H1 (cell line): ENCODE data around the gene BYSL. TPM values are rescaled to one million over a fixed set of nuclear protein-coding genes. Genes with fewer than 3 reads are reported as not detected.

Experiments used
- CTCF ChIA-PET: fragments of 300-600 bp; sonication (Branson Sonifier 250); formaldehyde crosslinking; loops from one replicate; lab custom pipeline; 2021; ENCODE audit not compliant: partially characterized antibody; lab: Charles Lee
- POLR2A ChIA-PET: fragments of 300-600 bp; sonication (Branson Sonifier 250); formaldehyde crosslinking; loops from one replicate; lab custom pipeline; 2021; ENCODE audit warnings: inconsistent platforms; ENCODE audit not compliant: partially characterized antibody; lab: Charles Lee
- DNase-seq, 2 experiments: peaks; one replicate each; pipeline versions ENCODE4 v3.0.0 to v3.0.0-alpha.2; 2010 to 2022; ENCODE audit warnings: low spot score in 2 of 2, low read depth in 1 of 2, mixed read lengths in 1 of 2
- FAIRE-seq: peaks from 2 replicates; lab custom pipeline; 2011; peaks lifted over from hg19 to GRCh38; lab: Jason Lieb, UNC
- H2AFZ ChIP-seq: 2 replicates; pipeline ENCODE4 v1.8.1; 2012; ENCODE audit warnings: low read length, inconsistent platforms
- H2AK5ac ChIP-seq: 2 replicates; pipeline ENCODE4 v1.6.1; 2013; ENCODE audit warnings: low read depth, low read length
- H2BK120ac ChIP-seq: replicated peaks from 2 replicates; pipeline ENCODE3; 2013; ENCODE audit warnings: low read depth, low read length, inconsistent platforms
- H2BK12ac ChIP-seq: 2 replicates; pipeline ENCODE4 v1.6.1; 2013; ENCODE audit warnings: low read depth, low read length
- H2BK15ac ChIP-seq: 2 replicates; pipeline ENCODE4 v1.6.1; 2013; ENCODE audit warnings: low read length
- H2BK20ac ChIP-seq: 2 replicates; pipeline ENCODE4 v1.6.1; 2013; ENCODE audit warnings: low read length
- H2BK5ac ChIP-seq: 2 replicates; pipeline ENCODE4 v1.6.1; 2013; ENCODE audit warnings: low read depth, low read length
- H3K14ac ChIP-seq: 2 replicates; pipeline ENCODE4 v1.6.1; 2013; ENCODE audit warnings: inconsistent platforms; ENCODE audit not compliant: insufficient read length
- H3K18ac ChIP-seq: 2 replicates; pipeline ENCODE4 v1.6.1; 2013; ENCODE audit warnings: low read length; ENCODE audit errors: extremely low read depth
- H3K23ac ChIP-seq: 2 replicates; pipeline ENCODE4 v1.6.1; 2013; ENCODE audit warnings: inconsistent platforms; ENCODE audit not compliant: insufficient read length
- H3K23me2 ChIP-seq: 2 replicates; pipeline ENCODE4 v1.6.1; 2013; ENCODE audit warnings: low read depth, low read length
- H3K27ac ChIP-seq: 2 replicates; pipeline ENCODE4 v1.6.1; 2011; ENCODE audit warnings: low read depth, low read length, inconsistent platforms
- H3K27me3 ChIP-seq, 4 experiments: replicated peaks in 1 of 4; 1 replicate in 1 of 4; 2 replicates in 3 of 4; pipeline versions ENCODE4 v1.6.1 to v1.8.1; 2011 to 2013; ENCODE audit warnings: low read length in 3 of 4, mild to moderate bottlenecking in 3 of 4, inconsistent platforms in 2 of 4, mixed read lengths in 2 of 4, moderate library complexity in 1 of 4; ENCODE audit not compliant: control insufficient read depth in 3 of 4, insufficient read depth in 3 of 4; ENCODE audit errors: extremely low read depth in 1 of 4
- H3K36me3 ChIP-seq, 4 experiments: 2 replicates each; pipeline versions ENCODE4 v1.6.1 to v1.8.1; 2011 to 2013; ENCODE audit warnings: mild to moderate bottlenecking in 4 of 4, low read length in 3 of 4, moderate library complexity in 2 of 4, control low read depth in 1 of 4, inconsistent platforms in 1 of 4; ENCODE audit not compliant: insufficient read depth in 4 of 4, control insufficient read depth in 2 of 4
- H3K4ac ChIP-seq: replicated peaks from 2 replicates; pipeline ENCODE3; 2013; ENCODE audit warnings: low read length, low read depth, mixed read lengths, inconsistent platforms; ENCODE audit not compliant: insufficient read length
- H3K4me1 ChIP-seq, 4 experiments: replicated peaks in 1 of 4; 1 replicate in 1 of 4; 2 replicates in 3 of 4; pipeline versions ENCODE4 v1.6.1 to v1.8.1; 2011 to 2013; ENCODE audit warnings: low read length in 3 of 4, inconsistent platforms in 2 of 4, mixed read lengths in 1 of 4; ENCODE audit not compliant: insufficient read depth in 4 of 4, control insufficient read depth in 3 of 4
- H3K4me2 ChIP-seq, 2 experiments: 2 replicates each; pipeline versions ENCODE4 v1.6.1 to v1.8.1; 2011 to 2013; ENCODE audit warnings: low read depth in 2 of 2, low read length in 2 of 2, control low read depth in 1 of 2, inconsistent platforms in 1 of 2, mild to moderate bottlenecking in 1 of 2; ENCODE audit not compliant: insufficient read depth in 1 of 2
- H3K4me3 ChIP-seq, 4 experiments: fragments of 200-600, 300-600 bp in 1 of 4; sonication (generic), shearing (Covaris generic), sonication (Bioruptor Twin) in 1 of 4; 2 replicates each; pipeline versions ENCODE4 v1.5.1 to v1.8.1; 2011 to 2016; ENCODE audit warnings: low read length in 4 of 4, low read depth in 3 of 4, control low read depth in 2 of 4, inconsistent platforms in 2 of 4, mild to moderate bottlenecking in 2 of 4, mixed read lengths in 1 of 4, moderate library complexity in 1 of 4; ENCODE audit not compliant: insufficient read depth in 2 of 4; ENCODE audit errors: extremely low read depth in 1 of 4
- H3K56ac ChIP-seq: replicated peaks from 2 replicates; pipeline ENCODE3; 2013; ENCODE audit warnings: low read depth, mild to moderate bottlenecking, mixed read lengths, low read length, inconsistent platforms; ENCODE audit not compliant: insufficient read length
- H3K79me1 ChIP-seq: 2 replicates; pipeline ENCODE4 v1.6.1; 2013; ENCODE audit warnings: low read depth, low read length, control low read depth
- H3K79me2 ChIP-seq, 2 experiments: 2 replicates each; pipeline versions ENCODE4 v1.6.1 to v1.8.1; 2012 to 2013; ENCODE audit warnings: low read length in 2 of 2, mild to moderate bottlenecking in 2 of 2, inconsistent platforms in 1 of 2; ENCODE audit not compliant: insufficient read depth in 2 of 2, control insufficient read depth in 1 of 2
- H3K9ac ChIP-seq, 4 experiments: replicated peaks in 1 of 4; 1 replicate in 1 of 4; 2 replicates in 3 of 4; pipeline versions ENCODE4 v1.6.1 to v1.8.1; 2011 to 2013; ENCODE audit warnings: low read depth in 3 of 4, low read length in 3 of 4, control low read depth in 2 of 4, mild to moderate bottlenecking in 2 of 4, moderate library complexity in 2 of 4, inconsistent platforms in 1 of 4; ENCODE audit errors: extremely low read depth in 1 of 4
- H3K9me3 ChIP-seq, 2 experiments: 2 replicates each; pipeline versions ENCODE4 v1.6.1 to v1.8.1; 2012 to 2013; ENCODE audit warnings: mild to moderate bottlenecking in 2 of 2, moderate library complexity in 2 of 2, control low read depth in 1 of 2, inconsistent platforms in 1 of 2, low read depth in 1 of 2, low read length in 1 of 2, mixed read lengths in 1 of 2; ENCODE audit not compliant: insufficient read depth in 2 of 2
- H4K20me1 ChIP-seq, 2 experiments: replicated peaks in 1 of 2; 2 replicates each; pipeline versions ENCODE3 to v1.8.1; 2011 to 2013; ENCODE audit warnings: inconsistent platforms in 2 of 2, low read length in 2 of 2, mild to moderate bottlenecking in 1 of 2; ENCODE audit not compliant: insufficient read depth in 2 of 2, control insufficient read depth in 1 of 2
- H4K5ac ChIP-seq: 2 replicates; pipeline ENCODE4 v1.6.1; 2013; ENCODE audit warnings: low read length, low read depth, mixed read lengths, inconsistent platforms; ENCODE audit not compliant: insufficient read length
- H4K8ac ChIP-seq: 2 replicates; pipeline ENCODE4 v1.8.0; 2013; ENCODE audit warnings: mild to moderate bottlenecking, moderate library complexity, low read length, inconsistent platforms; ENCODE audit not compliant: insufficient read depth; ENCODE audit errors: extremely low read depth
- H4K91ac ChIP-seq: replicated peaks from 2 replicates; pipeline ENCODE3; 2013; ENCODE audit warnings: low read length, mixed read lengths, inconsistent platforms; ENCODE audit not compliant: insufficient read length
- WGBS, 2 experiments: shearing (Covaris generic) in 1 of 2; methylation state at CpG; one replicate each; pipeline versions ENCODE4 v1.1.6 to v1.1.7; 2013 to 2015; ENCODE audit warnings: low lambda C conversion rate in 2 of 2, mixed read lengths in 2 of 2, inconsistent platforms in 1 of 2, low coverage in 1 of 2, missing lambda C conversion rate in 1 of 2; ENCODE audit not compliant: insufficient replicate concordance in 2 of 2, insufficient coverage in 1 of 2, insufficient read length in 1 of 2; ENCODE audit errors: extremely low coverage in 1 of 2, missing lambda C conversion rate in 1 of 2; 5-methylcytosine and 5-hydroxymethylcytosine counted together
- polyA plus RNA-seq, 7 experiments: library from polyadenylated mRNA; depleted of rRNA in 3 of 7; stranded (reverse) in 5 of 7; unstranded in 2 of 7; fragments of >200 nt in 5 of 7; fragments of 200-250 nt in 2 of 7; gene quantifications; 1 replicate in 5 of 7; 2 replicates in 1 of 7; 4 replicates in 1 of 7; pipeline versions ENCODE4 v1.2.1 to v1.2.3, GENCODE V29; 2011 to 2013; ENCODE audit warnings: missing spikeins in 2 of 7, mixed read lengths in 2 of 7
- total RNA-seq: library from RNA; stranded (reverse); fragmentation: NEBNext Ultra II Directional; extraction: Animal tissue kit (Norgen Biotek cat#: 25700); gene quantifications from 2 replicates; pipeline ENCODE4 v1.2.1, GENCODE V29; 2021

Gene BYSL
- total and polyA plus RNA-seq, 2 of the 8 experiments (the other 6 are each of a cell fraction or from before 2014, with no cell fraction given): 37.3 to 49.2 TPM

GRCh38 chr6:41887331-41887751 is 34.0 kb upstream of the BYSL start:
- H4K8ac ChIP-seq: no peak overlapping the region
- H4K20me1 ChIP-seq: peaks cover 0 to 1% of the 10 kb centered on the region in 2 experiments
- peaks cover 0 to 59% of the 10 kb centered on the region in 2 experiments; a peak in 3 of 4 replicates for H3K79me2 ChIP-seq
- no peaks in the 10 kb centered on the region; the same call in 1 of the 2 replicates for H3K79me1 ChIP-seq
- H2AK5ac ChIP-seq: peak overlapping the region; percentile 95; the same call in 1 of the 2 replicates
- CTCF ChIA-PET: interaction anchor here (0.6 to 2.4 kb wide), 8 partner anchors 15 to 232 kb away, joined by 3 to 7 read pairs (median 3); partner anchors contain the start of genes BYSL and MED20
- H4K5ac ChIP-seq: no peak overlapping the region
- 55% methylated on average over 4 of the region's 4 CpGs; no CpG with 5 or more reads in 1 of the 2 experiments for WGBS, 2 experiments
- H3K56ac ChIP-seq: no peak overlapping the region
- no peak overlapping the region for H3K14ac ChIP-seq
- H2BK15ac ChIP-seq: no peak overlapping the region
- DNase-seq (no peak), FAIRE-seq (no peak)
- no peak overlapping the region for H3K4me3 ChIP-seq
- POLR2A ChIA-PET: interaction anchor here (1.0 kb wide), 1 partner anchor 99 kb away, joined by 3 read pairs; the partner anchor contains the start of gene TOMM6
- no peak overlapping the region for H3K9ac ChIP-seq
- no peak overlapping the region for H3K4ac ChIP-seq
- peaks cover 0 to 6% (median 5%) of the 10 kb centered on the region in 4 experiments; a peak in 3 of 7 replicates for H3K4me1 ChIP-seq
- no peak overlapping the region for H2BK20ac ChIP-seq
- peak overlapping the region; percentile 32 to 36; a peak in 2 of 4 replicates for H3K4me2 ChIP-seq
- no peaks in the 10 kb centered on the region for H3K27me3 ChIP-seq
- no peak overlapping the region for H2BK120ac ChIP-seq
- no peaks in the 10 kb centered on the region for H3K23me2 ChIP-seq
- H2BK5ac ChIP-seq: no peak overlapping the region
- H3K18ac ChIP-seq: no peak overlapping the region
- H3K9me3 ChIP-seq: no peaks in the 10 kb centered on the region
- H3K36me3 ChIP-seq: peaks cover 0 to 2% (median 0%) of the 10 kb centered on the region in 4 experiments; a peak in 2 of 8 replicates
- H3K27ac ChIP-seq: no peak overlapping the region
- no peak overlapping the region for H3K23ac ChIP-seq
- H2BK12ac ChIP-seq: no peak overlapping the region
- no peak overlapping the region for H2AFZ ChIP-seq
- H4K91ac ChIP-seq: no peak overlapping the region
